Keratinocyte (primary cell): ENCODE measurements around the gene HOXA10.

Experiments
- CTCF ChIP-seq, 3 experiments: IDR thresholded peaks in 1 of 3; conservative IDR thresholded peaks in 1 of 3; optimal IDR thresholded peaks in 1 of 3; 2 replicates in 2 of 3; 3 replicates in 1 of 3; pipeline versions ENCODE3 to v1.5.1; 2011; ENCODE audit warnings: low read length in 3 of 3, mild to moderate bottlenecking in 3 of 3, moderate library complexity in 2 of 3, control low read depth in 1 of 3, inconsistent platforms in 1 of 3; ENCODE audit not compliant: insufficient read depth in 2 of 3; ENCODE audit errors: extremely low read depth in 1 of 3
- EZH2 ChIP-seq: IDR thresholded peaks from one replicate; pipeline ENCODE4 v1.6.1; 2012; ENCODE audit warnings: inconsistent platforms, mild to moderate bottlenecking, low read length, moderate library complexity

DNA sequence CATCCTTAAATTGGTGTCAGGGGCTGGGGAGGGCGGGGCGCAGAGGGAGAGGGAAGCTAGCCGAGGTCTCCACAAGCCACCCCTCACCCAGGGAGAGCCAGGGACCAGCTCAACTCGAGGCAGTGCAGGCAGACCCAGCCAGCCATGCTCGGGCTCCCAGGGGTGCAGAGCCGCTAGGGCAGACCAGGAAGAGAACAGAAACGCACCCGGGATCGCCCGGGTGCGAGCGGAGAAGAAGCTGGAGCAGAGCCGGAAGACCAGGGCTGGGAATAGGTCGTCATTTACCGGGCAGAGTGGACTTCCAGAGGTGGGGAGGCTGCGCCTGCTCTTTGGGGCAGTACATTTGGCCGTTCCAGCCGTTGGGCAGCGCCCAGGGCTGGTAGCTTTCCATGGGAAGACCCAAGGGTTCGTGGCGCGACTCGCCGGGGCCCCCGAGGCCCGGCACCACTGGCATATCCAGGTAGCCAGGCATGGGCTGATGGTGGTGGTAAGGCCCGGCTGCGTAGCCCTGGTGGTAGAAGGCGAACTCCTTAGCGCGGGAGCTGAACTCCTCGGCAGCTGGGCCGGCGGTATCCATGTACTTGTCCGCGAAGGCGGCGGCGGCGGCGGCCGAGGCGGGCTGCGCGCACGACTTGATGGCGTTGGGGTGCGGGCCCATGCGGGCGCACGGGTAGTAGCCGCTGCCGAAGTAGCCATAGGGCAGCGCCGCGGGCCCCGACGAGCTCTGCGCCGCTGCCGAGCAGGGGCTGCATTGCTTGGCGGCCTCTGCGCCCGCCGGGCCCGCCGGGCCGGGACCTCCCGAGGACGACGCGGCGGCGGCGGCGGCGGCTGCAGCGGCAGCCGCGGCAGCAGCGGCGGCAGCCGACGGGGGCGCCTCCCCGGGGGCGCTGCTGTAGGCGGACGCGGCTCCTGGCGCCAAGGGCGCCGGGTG lies 25.0 kb upstream of the HOXA10 start:
- TF ChIP-seq CTCF (optimal IDR thresholded peaks at IDR 0.05 in 1 of 3, IDR thresholded peaks at IDR 0.05 in 1 of 3, conservative IDR thresholded peaks at IDR 0.05 in 1 of 3; ENCODE audit: extremely low read depth in 1 of 3, insufficient read depth in 2 of 3, low read length in 3 of 3) = no peak
- peak; percentile 99 for TF ChIP-seq EZH2
